Brain microvascular endothelial cell (primary cell): ENCODE data around the gene SLTM.
"Not testable (repeated sequence)": the region's sequence is repeated elsewhere in the genome, so short reads cannot be mapped to it uniquely, and the experiment has no call there.

Source experiments
- DNase-seq: peaks from one replicate; pipeline ENCODE4 v3.0.0-alpha.2; 2020
- H3K27ac ChIP-seq: fragments of 250-450 bp; sonication (Bioruptor Pico); 2 replicates; pipeline ENCODE4 v1.5.1; 2020; ENCODE audit warnings: mild to moderate bottlenecking, moderate library complexity
- H3K27me3 ChIP-seq: fragments of 250-450 bp; sonication (Bioruptor Pico); replicated peaks from 2 replicates; pipeline ENCODE4 v1.5.1; 2020; ENCODE audit warnings: mild to moderate bottlenecking
- H3K36me3 ChIP-seq: fragments of 250-450 bp; sonication (Bioruptor Pico); replicated peaks from 2 replicates; pipeline ENCODE4 v1.5.1; 2020; ENCODE audit warnings: mild to moderate bottlenecking
- H3K4me3 ChIP-seq: 2 replicates; pipeline ENCODE4 v1.5.1; 2011; ENCODE audit warnings: low read depth, mild to moderate bottlenecking, control low read depth, low read length, moderate library complexity
- CTCF ChIP-seq: IDR thresholded peaks from 2 replicates; pipeline ENCODE4 v1.5.1; 2011; ENCODE audit warnings: low read depth, mild to moderate bottlenecking, moderate library complexity, low read length, control low read depth, inconsistent platforms; ENCODE audit errors: missing control alignments
- in situ Hi-C: cut with HindIII; loops from 2 replicates; pipeline ENCODE4 v1.10.0; 2017; ENCODE audit warnings: low sequenced_read_pairs, low pct_ligation_motif_present

Gene SLTM

GRCh38 chr15:58867926-58868325, 65.6 kb downstream of the SLTM start:
- DNase-seq: no peak
- TF ChIP-seq CTCF: no peak
- Histone ChIP-seq H3K36me3 (no peaks in the 10 kb centered on the region), H3K4me3 (no peak overlapping the region), H3K27ac (no peak overlapping the region), H3K27me3 (no peaks in the 10 kb centered on the region)
- in situ Hi-C loops: no loop called here

GRCh38 chr15:58865425-58865880, 68.0 kb downstream of the SLTM start:
- in situ Hi-C loops: no loop called here
- Histone ChIP-seq H3K27me3 (no peaks in the 10 kb centered on the region), H3K36me3 (no peaks in the 10 kb centered on the region), H3K27ac (no peak overlapping the region), H3K4me3 (peak overlapping the region; percentile 24)
- no peak for TF ChIP-seq CTCF
- no peak for DNase-seq

- no peaks in the 10 kb centered on the region for H3K36me3 ChIP-seq
- in situ Hi-C loops: no loop called here
- no peak for DNase-seq
- peak overlapping the region; percentile 24 for H3K4me3 ChIP-seq
- no peaks in the 10 kb centered on the region for H3K27me3 ChIP-seq
- H3K27ac ChIP-seq: no peak overlapping the region
- TF ChIP-seq CTCF: no peak
Observed at GRCh38 chr15:58864602-58865424, 68.7 kb downstream of the SLTM start.

- DNase-seq: no peak
- Histone ChIP-seq H3K4me3 (no peak overlapping the region), H3K36me3 (no peaks in the 10 kb centered on the region), H3K27me3 (no peaks in the 10 kb centered on the region), H3K27ac (no peak overlapping the region)
- in situ Hi-C loops: no loop called here
- TF ChIP-seq CTCF: no peak
Observed at GRCh38 chr15:58862326-58862725, 71.2 kb downstream of the SLTM start.

- H3K27me3 ChIP-seq, DNase-seq, in situ Hi-C loops, H3K4me3 ChIP-seq, H3K27ac ChIP-seq, H3K36me3 ChIP-seq: not testable (repeated sequence)
Observed at GRCh38 chr15:58856621-58857020, 76.9 kb downstream of the SLTM start.

GRCh38 chr15:58856086-58856485, 77.4 kb downstream of the SLTM start:
- no peak for TF ChIP-seq CTCF
- no peak overlapping the region for H3K4me3 ChIP-seq
- in situ Hi-C loops: no loop called here
- no peaks in the 10 kb centered on the region for H3K27me3 ChIP-seq
- H3K27ac ChIP-seq: no peak overlapping the region
- DNase-seq: peak; percentile 67
- peaks cover 5% of the 10 kb centered on the region for H3K36me3 ChIP-seq
